Measurements from ENCODE around the gene EQTN.
A peak's percentile ranks its signal among the peaks of the same experiment; 100 is the strongest.

GRCh38 chr9:27276193-27277030, 20.5 kb downstream of the EQTN start:
- TF ChIP-seq CTCF (IDR thresholded peaks at IDR 0.05): peak; percentile 55 to 92 (median 80)
- TF ChIP-seq POLR2A (IDR thresholded peaks at IDR 0.05): no peak

All from heart left ventricle (tissue), 13 donors.